GM18507 (cell line): ENCODE measurements around the gene IRX5.
A peak's percentile ranks its signal among the peaks of the same experiment; 100 is the strongest.

Source experiments
- DNase-seq: peaks from one replicate; pipeline ENCODE4 v3.0.0; 2011; ENCODE audit warnings: low read depth; ENCODE audit not compliant: insufficient read length; ENCODE audit errors: extremely low spot score
- FAIRE-seq: peaks from 2 replicates; lab custom pipeline; 2011; peaks lifted over from hg19 to GRCh38; lab: Jason Lieb, UNC

IRX5 gene

DNA sequence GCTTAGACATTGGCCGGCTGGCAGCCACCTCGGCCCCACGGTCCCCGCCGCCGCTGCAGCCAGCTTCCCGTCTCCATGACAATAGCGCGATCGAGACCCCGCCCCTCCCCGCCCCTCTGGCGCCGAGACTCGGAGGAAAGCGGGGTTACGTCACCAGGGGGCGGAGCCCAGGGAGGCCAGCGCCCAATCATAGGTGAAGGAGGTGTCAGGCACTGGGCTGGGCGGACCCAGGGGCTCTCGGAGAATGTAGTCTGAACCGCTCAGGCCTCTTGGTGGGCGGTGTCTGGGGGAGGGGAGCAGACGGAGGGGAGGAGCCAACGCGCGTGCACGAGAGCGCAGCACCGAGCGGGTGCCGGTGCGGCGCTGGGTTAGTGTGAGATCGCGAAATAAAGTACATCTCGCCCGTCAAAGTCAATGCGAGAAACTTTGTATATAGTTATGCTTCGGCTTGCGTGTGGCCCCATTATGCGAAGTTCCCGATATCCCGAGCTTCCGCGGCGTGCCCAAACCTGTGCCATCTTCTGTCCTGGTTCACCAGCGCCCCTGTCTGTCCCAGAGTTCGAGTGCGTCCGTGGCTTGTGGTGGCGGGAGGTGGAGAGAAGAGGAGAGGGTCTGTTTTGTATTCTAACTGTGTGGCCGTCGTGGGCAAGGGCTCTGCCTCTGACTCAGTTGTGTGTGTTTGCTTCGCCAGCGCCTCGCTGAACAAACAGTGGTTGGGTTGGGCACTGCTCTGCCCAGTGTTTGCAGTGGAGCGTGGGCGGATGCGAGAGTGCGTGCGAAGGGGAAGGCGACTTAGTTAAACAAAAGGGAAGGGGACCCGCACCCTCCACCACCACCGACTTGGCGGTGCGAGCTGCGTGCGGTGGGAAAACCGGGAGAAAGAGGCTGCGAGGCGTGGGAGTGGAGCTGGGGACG lies 1.3 kb upstream of the IRX5 start:
- DNase-seq (peak; percentile 74), FAIRE-seq (peak; percentile 94)

DNA sequence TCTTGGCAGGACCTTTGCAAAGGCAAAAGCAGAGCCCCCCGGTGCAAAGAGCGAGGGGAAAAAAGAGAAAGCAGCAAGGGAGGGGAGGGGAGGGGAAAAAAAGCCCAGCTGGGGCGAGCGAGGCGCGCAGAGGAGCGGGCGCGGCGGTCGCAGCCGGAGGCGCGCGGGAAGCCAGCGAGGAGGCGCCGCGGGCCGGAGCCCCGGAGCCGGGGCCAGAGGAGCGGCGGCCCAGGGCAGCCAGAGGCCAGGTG lies 129 bp downstream of the IRX5 start:
- DNase-seq (no peak), FAIRE-seq (no peak)

DNA sequence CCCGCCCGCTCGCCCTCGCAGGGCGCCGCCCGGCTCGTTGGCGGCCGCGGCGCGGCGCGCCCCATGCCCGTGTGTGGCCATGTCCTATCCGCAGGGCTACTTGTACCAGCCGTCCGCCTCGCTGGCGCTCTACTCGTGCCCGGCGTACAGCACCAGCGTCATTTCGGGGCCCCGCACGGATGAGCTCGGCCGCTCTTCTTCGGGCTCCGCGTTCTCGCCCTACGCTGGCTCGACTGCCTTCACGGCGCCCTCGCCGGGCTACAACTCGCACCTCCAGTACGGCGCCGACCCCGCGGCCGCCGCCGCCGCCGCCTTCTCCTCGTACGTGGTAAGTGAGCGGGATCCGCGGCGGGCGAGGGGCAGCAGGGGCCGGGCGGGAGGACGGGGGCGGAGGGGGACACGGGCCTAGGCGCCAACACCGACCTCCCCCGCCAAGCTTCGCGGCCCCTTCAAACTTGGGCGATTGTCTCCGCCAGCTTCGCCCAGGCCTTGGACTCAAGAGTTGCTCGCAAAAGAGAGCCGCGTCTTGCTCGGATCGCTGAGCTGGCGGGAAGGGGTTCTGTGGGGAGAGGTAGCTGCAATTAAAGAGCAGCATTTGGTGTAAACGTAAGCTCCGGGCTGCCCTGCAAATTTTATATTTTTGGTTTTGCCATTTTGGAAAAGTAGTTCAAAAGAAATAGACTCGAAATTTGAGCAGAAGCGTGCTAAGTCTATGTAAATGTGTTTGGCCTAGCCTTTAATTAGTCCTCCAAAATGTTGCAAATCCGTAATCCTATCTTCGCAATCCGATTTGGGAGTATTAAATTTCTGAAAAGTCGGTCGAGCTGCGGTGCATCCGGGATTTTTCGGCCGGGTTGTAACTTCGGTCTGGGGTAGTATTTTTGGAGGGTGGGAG lies 702 bp downstream of the IRX5 start:
- FAIRE-seq (no peak), DNase-seq (no peak)

DNA sequence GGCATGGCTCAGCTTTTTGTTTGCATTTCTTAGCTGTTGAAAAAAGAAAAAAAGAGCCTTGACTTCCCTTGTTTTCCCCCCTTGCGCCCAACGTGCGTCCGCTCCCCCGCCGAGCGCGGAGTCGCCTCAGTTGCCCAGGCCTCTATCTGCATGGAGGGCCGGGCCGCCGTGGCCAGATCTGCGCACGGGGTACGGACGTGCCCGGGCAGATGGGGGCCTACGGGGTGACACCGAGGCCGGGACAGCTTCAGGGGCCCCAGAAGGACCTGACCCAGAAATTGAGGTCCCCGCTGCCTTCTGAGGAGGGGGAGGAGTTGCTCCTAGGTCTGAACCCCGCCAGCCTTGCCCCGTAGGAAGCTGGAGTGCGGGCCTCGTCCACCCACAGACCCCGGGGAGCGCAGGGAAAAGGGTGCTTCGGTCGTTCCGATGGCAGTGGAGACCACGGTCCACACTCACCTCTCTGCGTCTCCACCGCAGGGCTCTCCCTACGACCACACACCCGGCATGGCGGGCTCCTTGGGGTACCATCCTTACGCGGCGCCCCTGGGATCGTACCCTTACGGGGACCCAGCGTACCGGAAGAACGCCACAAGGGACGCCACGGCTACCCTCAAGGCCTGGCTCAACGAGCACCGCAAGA lies 1.5 kb downstream of the IRX5 start:
- DNase-seq (no peak), FAIRE-seq (no peak)

DNA sequence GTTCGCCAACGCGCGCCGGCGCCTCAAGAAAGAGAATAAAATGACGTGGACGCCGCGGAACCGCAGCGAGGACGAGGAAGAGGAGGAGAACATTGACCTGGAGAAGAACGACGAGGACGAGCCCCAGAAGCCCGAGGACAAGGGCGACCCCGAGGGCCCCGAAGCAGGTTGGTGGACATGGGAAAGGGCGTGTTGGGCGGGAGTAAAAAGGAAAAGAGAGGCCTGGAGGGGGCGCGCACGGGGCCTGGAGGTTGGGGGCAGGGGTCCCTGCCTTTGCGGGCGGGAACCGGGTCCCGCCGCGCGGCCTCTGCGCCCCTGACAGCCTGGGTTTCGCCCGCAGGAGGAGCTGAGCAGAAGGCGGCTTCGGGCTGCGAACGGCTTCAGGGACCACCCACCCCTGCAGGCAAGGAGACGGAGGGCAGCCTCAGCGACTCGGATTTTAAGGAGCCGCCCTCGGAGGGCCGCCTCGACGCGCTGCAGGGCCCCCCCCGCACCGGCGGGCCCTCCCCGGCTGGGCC lies 2.1 kb downstream of the IRX5 start:
- no peak for FAIRE-seq
- DNase-seq, result no peak

DNA sequence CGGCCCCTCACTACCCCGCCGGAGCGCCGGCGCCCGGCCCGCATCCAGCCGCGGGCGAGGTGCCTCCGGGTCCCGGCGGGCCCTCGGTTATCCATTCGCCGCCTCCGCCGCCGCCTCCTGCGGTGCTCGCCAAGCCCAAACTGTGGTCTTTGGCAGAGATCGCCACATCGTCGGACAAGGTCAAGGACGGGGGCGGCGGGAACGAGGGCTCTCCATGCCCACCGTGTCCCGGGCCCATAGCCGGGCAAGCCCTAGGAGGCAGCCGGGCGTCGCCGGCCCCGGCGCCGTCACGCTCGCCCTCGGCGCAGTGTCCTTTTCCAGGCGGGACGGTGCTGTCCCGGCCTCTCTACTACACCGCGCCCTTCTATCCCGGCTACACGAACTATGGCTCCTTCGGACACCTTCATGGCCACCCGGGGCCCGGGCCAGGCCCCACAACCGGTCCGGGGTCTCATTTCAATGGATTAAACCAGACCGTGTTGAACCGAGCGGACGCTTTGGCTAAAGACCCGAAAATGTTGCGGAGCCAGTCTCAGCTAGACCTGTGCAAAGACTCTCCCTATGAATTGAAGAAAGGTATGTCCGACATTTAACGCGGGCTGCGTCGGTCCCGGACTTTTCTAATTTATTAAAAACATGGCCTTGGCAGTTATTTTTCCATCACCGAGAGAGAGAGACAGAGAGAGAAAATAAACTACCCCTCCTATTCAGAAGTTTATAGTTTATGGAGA lies 2.8 kb downstream of the IRX5 start:
- FAIRE-seq, result no peak
- no peak for DNase-seq

DNA sequence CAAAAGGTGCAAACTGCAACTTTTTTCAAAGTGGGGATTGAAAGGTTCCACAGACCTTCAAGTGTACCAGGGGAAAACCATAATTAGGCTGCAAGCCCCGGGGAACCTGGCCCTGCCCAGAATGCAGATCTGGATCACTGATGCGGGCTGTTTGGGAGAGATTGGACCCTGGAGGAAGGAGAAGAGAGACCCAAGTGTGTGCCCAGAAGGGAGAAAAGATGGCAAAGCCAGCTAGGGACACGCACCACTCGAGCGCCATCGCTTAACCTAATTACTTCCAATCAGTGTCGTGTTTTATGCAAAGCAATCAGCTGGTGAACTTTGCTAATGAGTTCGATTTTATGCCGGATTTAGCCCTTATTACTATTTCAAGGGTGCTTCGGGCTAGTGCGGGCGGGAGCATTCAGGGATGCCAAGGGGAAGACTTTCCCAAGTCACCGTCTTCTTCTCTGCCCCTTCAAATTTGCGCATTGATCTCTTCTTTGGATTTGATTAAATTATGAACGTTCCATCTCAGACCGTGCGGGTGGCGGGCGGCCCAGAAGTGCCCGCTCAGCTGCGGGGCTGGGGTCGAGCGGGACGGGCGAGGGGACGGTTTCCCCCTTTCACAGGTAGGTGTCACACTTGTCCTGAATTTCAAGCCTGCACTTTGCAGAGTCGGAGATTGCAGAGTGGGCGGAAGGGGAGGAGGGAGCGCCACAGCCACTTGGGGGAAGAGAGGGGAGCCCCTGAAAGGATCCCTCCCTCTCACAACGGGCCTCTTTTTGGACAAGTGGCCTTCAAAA lies 4.0 kb downstream of the IRX5 start:
- DNase-seq, result no peak
- FAIRE-seq, result no peak

DNA sequence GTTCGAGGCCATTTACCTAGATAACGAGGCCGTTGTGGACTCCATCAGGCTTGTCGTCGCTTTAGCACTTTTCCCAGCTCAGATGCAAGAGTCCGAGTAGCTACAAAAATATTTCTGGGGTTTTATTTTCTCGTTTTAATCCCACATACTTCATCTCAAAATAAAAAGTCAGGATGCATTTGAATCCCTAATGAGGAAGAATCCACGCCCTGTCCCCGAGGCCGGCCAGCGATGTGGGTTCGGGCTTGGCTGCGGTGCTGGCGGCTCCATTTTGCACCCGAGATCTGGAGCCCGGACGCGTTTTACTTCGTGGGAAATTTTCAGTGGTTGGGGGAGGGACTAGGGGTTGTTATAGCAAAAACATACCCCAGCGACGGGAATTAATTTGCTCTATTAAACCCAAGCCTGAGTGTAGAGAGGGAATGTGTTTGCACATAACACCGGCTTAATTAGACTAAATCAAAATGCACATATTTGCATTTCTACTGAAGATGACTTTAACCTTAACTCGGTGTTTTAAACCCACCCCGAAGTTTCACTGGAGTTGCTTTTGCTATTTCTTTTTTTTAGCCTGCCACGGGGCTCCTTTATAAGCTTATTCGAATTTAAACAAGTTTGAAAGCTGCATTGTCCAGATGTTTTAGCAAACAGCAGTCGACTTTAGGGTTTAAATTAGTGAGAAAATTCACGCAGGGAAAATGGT lies 4.8 kb downstream of the IRX5 start:
- DNase-seq, result no peak

DNA sequence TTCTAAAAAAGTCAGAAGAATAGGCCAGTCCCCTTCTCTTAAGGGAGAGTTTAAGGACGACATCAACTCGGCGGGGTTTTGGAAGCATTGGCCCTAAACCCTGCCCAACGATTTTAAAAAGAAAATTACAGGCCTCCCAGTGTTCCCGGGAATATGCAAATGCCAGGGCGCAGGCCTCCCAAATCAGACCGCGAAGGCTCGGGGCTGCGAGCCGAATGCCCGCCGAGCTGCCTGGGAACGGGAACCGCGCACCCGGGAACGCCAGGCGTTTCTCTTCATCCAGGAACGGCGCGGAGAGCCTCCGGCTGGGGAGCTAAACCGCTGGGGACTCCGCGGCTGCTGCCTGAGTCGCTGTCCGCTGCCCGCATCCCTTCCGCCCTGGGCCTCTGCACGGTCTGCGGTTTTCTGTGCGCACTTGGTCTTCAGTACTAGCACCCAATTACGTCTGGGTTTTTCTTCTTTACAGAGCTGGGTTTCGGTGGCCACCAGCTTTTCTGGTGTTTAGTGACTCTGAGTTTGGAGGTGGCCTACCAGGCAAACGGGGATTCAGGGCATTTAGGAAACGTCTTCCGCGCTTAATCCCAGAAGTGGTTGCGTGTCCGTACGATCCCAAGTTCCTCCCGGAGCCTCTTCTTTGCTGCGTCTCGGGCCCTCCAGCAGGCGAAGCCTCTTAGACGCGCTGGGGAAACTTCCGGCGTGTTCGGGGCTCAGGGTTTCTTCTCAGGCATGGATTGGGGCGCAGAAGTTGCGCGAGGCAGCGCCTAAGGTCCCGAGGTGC lies 5.7 kb downstream of the IRX5 start:
- DNase-seq (no peak), FAIRE-seq (no peak)

More for the DNA sequence above, 4.8 kb downstream of the IRX5 start:
- FAIRE-seq, result no peak

DNA sequence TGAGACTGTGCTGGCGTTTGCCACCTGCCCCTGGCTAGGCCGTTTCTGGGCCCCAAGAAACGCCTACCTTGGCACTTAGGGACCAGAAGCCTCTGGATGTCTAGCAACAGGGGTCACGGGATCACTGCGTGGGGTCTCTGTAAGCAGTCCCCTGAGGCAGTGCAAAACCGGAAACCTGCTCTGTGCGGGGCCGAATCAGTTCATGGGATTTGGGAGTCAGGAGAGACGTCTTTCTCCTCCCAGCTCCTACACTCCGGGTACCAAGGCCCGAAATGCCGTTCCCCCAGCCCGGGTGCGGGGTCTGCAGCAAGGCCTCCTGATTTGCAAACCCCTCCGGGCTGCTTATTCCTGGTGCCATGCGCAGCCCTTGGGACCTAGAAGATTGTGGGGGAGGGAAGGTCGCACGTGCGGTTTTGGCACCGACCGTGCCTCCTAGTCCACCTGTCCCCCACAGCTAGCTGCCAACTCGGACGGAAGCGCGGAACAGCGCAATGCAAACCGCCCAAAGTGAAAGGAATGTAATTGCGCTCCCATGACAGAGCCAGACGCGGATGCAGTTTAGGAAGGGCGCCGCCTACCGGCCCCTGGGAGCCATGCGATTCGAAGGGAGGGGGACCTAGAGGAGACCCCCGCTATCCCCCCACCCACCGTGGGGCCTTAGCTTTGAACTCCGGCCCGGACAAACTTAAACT lies 6.5 kb downstream of the IRX5 start:
- DNase-seq (no peak), FAIRE-seq (no peak)

DNA sequence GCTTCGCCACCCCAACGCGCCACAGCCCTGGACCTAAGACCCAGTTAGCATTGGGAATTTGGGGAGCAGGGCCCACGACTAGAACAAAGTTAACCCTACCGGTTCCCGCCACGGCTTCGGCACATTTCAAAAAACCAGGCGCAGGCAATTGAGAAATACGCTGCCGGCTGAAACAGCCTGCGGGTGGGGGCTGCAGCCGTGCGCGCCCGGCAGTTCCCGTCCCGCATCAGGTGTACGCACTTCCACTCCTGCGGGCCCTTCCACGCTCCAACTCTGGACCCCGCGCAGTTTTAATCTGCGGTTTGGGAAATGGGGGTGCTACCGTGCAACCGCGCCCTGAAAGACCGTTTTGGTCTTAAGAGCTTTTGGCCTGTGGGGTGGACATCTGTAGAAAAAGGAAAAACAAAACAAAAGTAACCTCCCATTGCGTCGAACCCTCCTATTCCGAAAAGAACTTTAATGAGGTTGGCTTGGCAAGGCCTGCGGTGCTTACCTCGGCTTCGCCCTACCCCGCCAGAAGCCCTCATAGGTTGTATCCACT lies 7.1 kb downstream of the IRX5 start:
- FAIRE-seq (no peak), DNase-seq (no peak)

DNA sequence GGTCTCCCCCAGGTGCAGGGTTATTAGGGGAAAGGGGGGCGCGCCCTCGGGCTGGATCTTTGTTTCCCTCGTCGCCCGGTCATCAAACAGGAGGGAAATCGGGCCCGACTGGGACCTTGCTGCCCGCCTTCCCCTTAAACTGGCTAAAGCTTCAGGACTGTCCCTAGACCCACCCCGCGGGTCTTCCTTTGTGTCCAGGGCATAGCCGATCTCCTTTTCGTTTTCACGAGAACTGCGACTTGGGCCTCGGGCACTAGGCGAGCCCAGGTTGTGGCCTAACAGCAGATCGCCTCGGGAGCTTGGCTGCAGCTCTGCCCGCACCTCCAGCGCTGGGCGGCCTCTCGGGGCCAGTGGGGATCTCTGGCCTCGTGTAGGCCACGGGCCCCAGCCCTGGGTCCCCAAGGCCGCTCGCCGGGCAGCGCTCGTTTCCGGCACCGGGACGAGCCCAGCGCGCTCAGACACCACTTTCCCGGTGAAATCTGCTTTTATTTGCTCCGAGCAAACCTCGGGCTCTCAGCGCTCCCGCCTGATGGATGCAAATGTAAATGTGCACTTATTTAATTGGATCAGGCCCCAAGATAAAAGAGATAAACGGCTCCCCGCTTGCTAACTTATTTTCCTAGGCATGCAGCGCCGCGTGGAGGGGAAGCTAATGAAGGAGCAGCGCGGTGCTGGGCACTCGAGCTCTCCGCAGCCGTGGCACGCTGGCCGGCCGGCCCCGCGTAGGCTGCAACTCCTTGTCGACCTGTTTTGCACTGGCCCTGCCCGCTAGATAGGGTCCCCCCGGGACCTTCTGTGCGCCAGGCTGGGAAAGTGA lies 7.8 kb downstream of the IRX5 start:
- DNase-seq (no peak), FAIRE-seq (no peak)

DNA sequence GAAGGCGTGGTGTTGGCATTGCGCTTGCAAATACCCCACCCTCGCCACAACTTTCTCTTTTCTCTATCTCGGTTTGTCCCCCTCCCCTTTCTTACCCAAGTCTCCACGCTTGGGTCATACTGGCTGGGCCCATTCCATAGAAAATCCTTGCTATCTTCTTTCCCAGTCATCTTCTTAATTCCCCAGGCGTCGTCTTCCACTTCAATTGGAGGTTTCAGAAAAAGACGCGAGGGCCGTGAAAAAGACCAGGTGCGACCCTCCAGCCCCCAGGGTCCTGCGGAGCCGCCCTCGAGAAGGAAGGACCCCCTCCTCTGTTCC lies 8.3 kb downstream of the IRX5 start:
- FAIRE-seq (no peak), DNase-seq (no peak)

DNA sequence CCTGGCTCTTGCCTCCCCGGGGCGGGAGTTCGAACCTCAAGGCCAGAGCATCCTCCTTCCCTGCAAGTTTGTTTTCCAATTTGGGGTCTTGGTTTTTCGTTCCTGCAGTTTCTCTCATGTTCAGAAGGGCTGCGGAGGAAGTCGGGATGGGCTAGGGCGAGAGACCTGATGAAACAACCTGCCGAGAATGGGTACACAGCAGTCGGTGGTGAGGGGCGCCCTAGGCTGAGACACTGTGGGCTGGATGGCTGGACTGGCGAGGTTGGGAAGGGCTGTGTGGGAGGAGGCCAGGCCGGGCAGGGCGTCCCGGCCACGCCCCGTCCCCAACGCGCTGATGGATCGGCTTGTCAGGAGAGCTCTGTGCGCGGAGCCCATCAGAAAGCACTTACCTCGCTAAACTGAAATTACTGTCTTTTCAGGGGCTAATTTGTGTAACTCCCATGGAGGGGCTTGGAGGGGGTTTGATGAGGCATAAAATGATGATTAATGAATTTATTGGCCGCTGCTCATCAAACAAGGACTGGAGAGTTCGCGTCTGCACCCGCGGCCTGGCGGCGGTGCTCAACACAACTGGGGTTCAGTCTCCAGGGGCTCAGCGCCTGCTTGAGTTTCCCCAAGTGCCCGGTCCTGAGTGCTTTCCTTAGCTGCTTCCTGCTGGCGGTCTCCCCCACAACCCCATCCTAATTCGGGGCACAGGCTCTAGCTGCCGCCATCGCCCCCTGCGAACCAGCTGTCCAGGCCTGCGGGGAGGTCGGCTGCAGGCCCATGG lies 9.0 kb downstream of the IRX5 start:
- DNase-seq, result no peak
- no peak for FAIRE-seq

DNA sequence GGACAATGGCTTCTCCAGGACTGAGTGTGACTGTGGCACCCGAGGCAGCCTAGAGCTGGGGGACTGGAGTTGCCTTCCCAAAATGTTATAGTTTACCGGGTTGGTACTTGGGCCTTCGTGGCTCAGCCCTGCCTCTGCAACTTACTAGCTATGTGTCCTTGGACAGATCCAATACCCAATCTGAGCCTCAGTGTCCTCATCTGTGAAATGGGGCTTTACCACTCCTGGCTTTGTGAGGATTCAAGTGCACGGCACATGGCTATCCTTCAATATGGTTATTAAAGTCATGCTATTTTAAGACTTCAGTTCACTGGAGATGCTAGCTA lies 9.6 kb downstream of the IRX5 start:
- no peak for DNase-seq
- no peak for FAIRE-seq
